Stimulated activated CD4-positive, alpha-beta T cell treated with anti-CD3 and anti-CD28 coated beads, TNF-alpha, amount 100 ng/mL, for 24 hours (primary cell): ENCODE measurements around the gene ETV7.
"Not testable (repeated sequence)": the region's sequence is repeated elsewhere in the genome, so short reads cannot be mapped to it uniquely, and the experiment has no call there.

Experiments used
- DNase-seq, 3 experiments: peaks; one replicate each; pipeline ENCODE4 v3.0.0-alpha.2; 2020; ENCODE audit warnings: low read depth in 3 of 3

Gene ETV7

DNA sequence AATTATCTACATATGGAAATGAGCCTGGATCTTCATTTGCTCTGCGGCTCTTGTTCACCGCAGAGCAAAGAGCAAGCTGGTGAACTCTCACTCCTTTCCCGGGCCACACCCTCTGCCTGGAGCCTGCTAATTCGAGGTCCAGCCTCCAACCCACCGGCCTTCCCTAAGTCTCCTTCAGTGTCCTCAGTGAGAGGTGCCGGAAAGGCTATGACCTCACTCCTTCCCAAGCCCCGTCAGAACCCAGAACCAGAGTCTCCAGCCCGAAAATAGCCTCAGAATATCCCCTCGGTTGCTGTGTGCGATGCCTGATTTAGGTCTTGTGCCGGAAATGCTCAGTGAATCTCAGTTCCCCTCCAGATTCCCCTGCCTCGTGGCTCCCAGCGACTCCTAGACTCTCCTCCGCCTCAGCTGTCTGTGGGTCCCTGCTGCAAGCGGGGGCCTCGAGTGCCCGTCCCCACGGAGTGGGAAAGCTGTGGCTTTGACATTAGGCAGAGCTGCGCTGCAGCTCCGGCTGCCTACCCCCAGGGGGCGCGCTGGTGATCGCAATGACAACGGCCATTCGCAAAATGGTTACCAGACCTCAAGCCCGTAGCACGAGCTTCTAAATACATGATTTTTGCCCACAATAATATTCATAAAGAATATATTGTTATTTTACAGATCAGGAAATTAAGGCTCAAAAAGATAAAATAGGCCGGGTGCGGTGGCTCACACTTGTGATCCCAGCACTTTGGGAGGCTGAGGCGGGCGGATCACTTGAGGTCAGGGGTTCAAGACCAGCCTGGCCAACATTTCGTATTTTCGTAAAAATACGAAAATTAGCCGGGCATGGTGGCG lies 46.6 kb downstream of the ETV7 start:
- DNase-seq, result peak; percentile 53 to 70 (median 60)

DNA sequence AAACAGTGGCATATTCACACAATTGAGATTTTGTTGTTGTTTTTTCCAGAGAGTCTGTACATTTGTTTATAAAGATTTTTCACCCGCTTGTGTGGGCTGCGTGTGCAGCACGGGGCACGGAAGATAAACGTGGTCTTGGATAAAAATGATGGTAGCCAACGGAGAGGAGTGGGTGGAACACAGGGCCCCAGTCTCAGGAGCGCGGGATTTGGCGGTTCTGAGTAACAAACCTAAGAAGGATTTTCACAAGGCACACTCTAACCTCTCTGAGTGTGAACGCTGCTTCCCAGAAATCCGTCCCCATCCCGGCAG lies 47.2 kb downstream of the ETV7 start:
- DNase-seq, result no peak

DNA sequence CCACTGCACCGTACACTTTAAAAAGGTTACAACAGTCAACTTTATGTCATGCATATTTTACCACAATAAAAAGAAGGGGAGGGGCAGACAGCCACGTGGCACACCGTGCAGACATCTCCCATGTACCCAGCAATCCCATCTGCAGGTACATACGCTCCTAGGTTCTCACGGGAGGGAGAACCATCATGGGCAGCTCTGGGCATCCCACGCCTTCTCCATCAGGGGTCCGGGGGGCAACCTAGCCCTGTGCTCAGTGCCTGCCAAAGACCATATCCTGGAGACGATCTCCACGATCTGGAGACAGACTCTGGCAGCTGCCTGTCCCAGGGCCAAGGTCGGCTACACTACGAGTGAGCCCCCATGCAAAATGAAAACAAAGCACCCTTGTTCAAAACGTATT lies 48.3 kb downstream of the ETV7 start:
- DNase-seq, result no peak

DNA sequence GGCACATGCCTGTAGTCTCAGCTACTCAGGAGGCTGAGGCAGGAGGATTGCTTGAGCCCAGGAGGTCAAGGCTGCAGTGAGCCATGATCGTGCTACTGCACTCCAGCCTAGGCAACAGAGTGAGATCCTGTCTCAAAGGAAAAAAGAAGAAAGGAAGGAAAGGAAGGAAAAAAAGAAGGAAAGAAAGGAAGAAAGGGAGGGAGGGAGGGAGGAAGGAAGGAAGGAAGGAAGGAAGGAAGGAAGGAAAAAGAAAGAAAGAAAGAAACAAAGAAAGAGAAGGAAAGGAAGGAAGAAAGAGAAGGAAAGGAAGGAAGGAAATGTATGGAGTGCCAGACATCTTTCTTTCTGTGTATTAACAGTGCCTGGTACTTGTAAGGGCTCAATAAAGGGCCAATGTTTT lies 49.2 kb downstream of the ETV7 start:
- not testable (repeated sequence) for DNase-seq

DNA sequence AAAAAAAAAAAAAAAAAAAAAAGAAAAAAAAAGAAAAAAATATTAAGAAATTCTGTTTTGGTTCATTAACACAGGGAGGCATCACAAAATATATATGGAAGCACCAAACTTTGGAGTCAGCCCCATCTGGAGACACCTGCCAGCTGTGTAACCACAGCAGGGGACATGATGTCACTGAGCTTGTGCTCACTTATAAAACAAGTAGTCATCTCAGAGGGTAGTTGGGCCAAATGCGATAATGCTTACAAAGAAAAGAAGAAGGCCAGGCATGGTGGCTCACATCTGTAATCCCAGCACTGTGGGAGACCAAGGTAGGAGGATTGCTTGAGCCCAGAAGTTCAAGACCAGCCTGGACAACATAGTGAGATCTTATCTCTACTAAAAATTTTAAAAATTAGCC lies 49.7 kb downstream of the ETV7 start:
- no peak for DNase-seq

DNA sequence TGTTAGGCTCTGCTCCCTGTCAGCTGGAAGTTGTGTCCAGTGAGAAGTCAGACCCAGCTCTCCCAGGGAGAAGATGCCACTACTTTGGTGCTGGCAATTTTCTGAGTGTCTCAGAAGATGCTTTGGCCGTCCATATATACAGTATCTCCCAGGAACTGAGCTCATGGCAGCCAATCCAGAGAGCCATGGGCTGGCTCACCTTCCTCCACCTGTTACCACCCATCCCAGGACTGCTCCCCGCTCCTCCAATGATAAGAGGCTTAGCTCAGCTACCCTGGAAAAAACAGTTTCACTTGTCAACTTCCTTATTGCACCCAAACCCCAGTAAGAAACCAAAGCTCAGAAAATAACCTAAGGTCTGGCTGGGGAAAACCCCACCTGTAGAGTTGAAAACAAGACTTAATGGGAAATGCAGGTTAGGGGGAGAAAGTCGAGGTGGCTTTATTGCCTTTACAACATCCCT lies 50.7 kb downstream of the ETV7 start, which contains the start of gene BNIP5:
BNIP5 (minus strand) TSS at position 110 of the 463 bp plus-strand sequence. CDS start 6,198 bp downstream, outside the sequence.
- no peak for DNase-seq

DNA sequence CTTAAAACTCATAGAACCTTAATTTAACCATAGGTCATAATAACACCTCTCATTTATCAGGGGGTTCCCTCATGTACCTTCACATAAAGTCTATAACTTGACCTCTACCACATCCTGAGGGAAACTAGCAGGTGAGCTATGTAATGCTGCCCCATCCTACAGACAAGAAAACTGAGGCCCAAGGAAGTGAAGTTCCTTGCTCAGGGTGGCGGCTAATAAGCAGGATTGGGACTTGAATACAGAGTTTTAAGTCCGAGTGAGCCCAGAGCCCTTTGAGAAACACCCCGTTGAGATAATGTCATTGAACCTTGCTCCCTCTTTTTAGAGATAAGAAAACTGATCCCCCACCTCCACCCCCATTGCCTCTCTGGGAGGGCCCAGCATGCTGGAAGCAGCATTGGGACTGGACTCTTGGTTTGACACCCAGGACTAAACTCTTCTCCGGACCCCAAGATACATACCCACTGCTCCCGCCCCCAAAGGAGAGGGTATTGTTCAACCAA lies 51.2 kb downstream of the ETV7 start:
- no peak for DNase-seq

DNA sequence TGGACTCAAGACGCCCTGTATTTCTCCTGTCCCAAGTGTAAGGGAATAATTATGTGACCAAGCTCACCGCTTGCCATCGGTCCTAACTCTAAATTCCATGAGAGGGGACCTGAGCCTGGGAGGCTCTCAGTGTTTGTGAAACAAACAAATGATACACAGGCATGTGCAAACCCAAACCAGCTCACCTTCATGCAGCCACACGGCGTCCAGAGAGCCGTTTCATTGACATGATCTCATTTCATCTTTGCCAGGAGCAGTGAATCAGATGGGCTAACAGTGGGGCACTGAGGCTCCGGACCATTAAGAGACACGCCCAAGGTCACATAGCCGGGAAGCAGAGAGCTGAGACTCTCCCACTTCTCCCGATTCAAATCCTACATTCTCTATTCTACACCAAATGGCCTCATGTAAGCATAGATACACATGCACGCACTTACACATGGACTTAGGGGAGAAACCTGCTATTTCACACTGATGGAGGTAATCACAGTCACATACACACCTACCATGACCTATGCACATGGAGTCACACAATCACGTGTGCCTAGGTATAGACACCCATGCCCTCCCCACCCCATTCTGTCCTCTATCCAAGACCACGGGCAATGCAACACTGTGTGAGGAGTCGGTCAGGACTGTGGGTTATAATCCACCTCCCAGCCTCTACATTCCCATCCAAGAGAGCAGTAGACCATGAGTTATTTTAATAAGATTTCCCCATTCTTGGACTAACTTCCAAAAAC lies 51.8 kb downstream of the ETV7 start:
- no peak for DNase-seq

DNA sequence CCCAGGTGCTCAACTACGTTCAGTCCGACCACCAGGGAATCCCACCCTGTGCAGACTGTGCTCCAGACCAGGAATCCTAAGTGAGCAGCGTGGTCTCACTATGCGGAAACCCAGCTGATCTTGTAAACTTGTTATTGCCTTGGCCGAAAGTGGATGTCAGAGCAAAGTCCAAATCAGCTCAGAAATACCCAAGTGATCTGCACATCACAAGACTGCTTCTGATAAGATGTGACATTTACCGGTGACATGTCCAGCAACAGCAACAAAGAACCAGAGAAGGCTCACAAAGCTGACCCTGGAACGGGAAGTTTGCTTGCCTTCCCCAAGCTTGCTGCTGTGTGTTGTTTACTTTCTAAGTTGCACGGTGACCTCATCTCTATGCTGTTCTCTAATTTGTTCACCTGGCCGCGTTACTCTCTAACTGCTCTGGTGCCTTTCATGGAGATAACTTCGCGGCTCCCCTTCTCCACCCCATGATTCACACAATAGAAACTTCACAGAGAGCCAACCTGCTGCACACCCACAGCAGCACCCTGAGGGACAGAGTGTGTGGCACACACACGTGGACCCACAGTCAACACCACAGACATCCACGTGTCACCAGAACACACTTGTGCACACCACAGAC lies 52.5 kb downstream of the ETV7 start:
- no peak for DNase-seq

DNA sequence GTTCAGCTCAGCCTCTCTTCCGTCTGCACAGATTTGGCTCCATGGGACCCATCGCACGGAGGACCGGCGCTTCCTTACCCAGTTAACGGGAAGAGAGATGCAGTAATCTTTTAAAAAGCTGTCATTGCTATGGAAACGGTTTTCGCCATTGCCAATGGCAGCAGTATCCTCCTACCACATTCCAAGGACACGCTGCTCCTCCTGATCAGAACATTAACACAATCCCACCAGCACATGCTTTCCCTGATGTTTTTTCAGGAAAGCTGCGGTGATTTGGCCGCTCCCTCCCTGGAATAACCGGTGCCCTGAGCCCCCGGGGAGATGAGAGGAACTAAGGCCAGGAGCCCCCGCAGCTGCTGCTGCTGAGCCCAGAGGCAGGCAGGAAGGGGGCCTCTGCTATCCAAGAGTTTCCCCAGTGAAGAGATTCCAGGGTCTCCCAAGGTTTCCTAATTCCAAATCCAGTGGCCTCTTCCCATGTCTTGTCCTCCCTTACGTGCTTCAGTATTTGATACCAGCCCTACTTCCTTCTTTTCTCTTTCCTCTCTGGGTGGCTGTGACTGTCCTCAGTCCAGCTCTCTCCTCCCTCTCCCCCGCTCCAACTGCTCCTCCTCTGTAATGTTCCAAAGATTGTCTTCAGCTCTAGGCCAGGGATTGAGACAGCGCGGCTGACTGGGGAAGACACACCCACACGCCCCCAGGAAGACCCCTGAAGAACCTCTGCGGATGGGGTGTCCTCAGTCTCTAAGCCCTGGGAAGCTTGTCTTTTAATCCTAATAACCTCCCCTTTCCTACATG lies 53.3 kb downstream of the ETV7 start:
- no peak for DNase-seq

DNA sequence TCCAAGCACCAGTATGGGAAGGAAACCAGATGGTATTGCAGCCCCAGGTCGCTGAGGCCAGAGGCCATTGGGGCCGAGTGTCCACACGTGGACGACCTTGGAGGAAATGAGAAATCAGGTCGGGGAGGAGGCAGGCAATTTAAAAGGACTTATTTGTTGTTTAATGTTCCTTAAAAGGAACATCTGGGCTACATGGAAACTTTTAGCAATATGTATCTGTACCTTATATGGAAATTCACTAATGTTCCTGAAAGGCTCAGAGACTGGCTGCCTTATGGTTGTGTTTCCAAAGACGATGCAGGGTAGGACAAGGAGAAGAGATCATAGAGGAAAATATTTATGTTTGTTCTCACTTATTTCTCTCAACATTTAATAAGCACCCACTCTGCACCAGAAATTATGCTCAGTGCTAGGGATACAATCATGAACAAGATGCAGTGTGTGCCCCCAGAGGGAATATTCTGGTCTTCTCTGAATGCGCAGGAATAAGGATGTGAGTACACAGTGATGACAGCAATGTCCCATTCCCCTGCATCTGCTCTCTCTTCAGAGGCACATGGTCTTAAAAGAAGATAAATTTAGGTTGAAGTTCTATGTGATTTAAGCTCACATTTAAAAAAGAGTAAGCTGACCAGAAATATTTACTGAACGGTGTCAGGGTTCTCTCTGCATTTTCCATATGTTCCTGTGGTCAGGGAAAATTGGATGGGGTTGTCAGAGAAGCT lies 54.1 kb downstream of the ETV7 start:
- no peak for DNase-seq

DNA sequence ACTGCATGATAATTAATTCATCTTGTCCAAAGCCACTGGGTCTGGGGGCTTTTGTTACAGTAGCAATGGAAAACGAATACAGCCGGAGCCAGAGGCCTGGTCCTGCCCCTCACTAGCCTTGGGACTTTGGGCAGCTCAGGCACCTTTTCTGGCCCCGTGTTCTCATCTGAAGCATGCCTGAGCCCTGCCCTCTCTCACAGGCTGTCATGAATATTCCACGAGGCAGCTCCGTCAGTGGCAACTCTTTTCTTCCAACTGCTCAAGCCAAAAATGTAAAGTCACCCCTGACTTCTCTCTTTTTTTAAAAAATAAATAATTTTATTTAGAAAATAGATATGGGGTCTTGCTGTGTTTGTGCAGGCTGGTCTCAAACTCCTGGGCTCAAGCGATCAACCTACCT lies 56.1 kb downstream of the ETV7 start:
- no peak for DNase-seq

DNA sequence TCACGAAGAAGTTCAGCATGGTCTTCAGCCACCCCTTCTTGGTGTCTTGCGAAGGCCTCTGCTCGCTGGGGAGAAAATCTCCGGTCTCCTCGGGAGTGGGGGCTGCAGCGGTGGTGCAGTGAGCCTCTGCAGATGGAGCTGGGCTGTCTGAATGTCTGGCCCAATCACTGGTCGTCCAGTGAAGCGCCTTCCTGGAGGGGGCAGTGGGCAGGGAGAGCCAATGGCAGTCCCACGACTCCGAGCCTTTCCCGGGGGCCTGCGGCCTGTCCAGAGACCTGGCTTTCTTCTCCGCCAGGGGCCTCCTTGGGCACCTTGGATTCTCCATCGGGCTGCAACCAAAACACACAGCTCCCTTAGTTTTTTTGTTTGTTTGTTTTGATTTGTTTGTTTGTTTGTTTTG lies 57.1 kb downstream of the ETV7 start:
- DNase-seq, result no peak

DNA sequence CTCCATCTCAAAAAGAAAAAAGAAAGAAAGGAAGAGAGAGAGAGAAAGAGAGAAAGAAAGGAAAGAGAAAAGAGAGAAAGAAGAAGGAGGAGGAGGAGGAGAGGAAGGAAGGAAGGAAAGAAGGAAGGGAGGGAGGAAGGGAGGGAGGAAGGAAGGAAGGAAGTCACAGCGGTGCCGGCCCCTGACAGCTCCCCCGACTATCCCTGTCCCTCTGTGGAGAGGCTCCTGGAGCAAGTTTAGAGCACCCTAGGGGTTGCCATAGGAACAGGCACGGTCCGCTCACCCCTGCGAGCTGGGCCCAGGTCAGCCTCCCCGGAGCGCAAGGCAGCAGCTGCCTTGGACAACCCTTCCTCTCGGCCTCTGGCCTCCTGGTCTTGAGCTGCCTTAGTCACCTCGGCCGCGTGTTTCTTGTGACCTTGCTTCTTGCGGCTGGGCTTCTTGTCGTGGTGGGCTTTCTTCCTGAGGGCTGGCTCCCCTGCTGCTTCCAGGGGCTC lies 57.6 kb downstream of the ETV7 start:
- DNase-seq, result no peak

DNA sequence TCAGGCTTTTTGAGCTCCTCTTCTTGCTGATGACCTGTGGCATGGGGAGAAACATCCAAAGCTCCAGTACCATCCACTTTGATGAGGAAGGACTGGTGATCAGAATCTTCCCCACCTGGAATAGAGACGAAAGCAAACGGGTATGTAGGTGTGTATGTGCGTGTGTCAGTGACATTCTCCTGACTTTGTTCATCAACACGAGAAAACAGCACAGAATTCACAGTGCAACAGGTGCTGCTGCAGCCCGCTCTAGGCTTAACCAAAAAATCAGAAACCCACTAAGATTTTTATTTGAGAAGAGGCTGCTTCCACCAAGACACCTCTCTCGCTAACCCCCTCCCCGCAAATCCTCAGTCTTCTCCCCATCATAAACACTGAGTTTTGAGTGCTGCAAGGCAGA lies 58.9 kb downstream of the ETV7 start:
- no peak for DNase-seq

DNA sequence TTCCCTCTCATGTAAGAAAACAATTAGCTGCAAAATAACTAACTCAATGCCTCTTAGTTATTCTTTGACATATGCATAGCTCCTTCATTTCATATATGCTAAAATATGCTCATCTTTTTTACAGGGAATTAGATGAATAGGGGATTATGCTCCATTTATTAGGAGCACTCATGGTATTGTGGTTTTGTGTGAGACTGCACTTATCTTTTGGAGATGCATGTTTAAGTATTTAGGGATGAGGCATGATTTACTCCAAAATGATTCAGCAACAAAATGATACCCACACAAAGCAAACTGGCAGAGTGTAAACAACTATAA lies 59.6 kb downstream of the ETV7 start:
- DNase-seq, result no peak

DNA sequence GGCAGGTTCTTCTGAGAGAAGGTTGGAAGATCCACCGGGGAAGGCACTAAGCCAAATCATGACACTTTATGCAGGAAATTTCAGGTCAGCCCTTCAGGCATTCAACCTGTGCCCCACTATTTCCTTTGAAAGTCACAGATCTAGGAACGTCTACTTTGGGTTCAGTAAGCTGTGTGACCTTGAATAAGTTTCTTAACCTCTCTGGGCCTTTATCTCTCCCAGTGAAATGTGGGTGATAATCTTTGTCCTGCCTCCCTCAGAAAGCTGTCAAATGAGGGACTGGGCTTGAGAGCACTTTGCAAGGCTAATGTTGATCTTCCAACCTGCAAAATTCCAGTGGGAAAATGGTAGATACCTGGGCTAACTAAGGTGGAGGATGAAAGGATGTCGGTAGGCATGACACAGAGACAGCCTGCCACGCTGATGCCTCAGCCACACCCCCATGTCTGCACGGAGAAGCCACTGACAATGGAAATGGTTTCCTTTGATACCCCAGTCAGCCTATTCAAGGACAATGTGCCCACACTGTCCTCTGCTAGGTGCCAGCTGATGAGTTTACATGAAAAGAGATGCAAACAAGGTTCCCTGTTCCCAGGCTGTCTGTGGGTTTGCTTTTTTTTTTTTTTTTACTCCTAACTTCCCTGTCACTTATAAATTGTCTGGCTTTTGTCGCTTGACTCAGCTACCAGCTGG lies 60.1 kb downstream of the ETV7 start:
- DNase-seq, result no peak

DNA sequence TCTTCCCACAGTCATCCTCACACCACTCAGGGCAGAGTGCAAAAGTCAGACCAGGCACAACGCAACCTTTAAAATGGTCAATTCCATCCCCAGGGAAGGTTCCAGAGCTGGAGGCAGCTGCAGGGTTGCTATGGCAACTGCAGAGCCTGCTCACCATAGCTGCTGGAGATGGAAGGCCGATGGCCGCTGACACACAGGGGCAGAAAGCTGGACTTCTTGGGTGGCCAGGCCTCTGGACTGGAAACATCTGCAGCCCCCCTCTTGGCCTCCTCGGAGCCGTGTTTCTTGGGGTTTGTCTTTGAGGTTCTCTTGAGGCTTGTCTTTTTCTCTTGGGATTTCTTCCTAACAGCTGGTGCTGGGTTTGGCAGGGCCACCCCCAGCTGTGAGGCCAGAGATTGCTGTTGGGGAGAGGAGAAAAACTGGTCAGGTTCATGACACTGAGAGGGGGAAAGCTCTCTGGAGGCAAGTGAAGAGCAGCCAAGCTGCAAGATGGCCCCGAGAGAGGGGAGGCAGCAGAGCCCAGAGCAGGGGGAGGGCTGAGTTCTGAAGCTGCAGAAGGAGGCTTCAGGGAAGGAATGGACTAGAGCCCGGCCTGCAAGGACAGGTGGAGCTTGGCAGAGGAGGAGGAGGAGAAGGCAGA lies 61.0 kb downstream of the ETV7 start:
- no peak for DNase-seq

DNA sequence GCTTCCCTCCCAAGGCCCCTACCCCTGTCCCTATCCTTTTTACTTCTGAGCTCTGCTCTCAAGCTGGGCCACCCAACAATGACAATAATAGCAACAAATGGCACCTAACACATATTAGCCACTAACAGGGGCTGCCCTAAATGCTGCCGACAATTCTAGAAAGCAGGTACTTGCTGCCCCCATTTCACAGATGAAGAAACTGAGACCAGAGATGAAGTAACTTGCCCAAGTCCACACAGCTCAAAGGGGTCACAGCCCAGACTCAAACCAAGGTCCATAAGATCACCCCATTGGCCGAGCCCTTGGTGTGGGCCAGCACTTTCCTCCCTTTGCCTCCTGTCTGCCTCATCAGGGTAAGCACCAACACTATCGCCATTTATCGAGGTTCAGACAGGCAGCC lies 62.8 kb downstream of the ETV7 start:
- DNase-seq, result no peak

DNA sequence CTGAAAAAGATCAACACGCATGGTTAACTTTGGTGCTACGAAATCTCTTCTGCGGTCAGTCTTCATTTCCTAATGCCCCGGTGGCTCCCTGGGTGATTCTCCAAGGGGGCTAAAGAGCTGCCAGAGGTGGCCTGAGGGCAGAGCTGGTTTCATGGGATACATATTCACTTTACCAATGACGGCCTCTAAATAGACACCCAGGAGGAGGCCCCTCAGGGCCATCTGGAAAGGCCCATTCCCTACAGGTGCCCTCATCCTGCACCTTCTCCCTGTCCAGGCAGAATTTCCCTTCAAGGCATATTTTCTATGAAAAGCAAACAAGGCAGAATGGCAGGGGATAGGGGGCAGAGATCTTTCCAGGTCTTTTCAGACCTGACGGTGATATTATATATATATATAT lies 63.3 kb downstream of the ETV7 start:
- DNase-seq, result no peak
